HG03432 (cell line): ENCODE results near the gene ZFR.

ENCODE experiments used
- ATAC-seq: cut with Tn5 transposase; IDR thresholded peaks from one replicate; pipeline ENCODE4 v1.9.1; 2021; ENCODE audit warnings: mild to moderate bottlenecking, moderate library complexity; ENCODE audit not compliant: unreplicated experiment

Gene ZFR

GRCh38 chr5:32365623-32366022, 78.9 kb downstream of the ZFR start:
- no peak for ATAC-seq

GRCh38 chr5:32363030-32363429, 81.5 kb downstream of the ZFR start:
- no peak for ATAC-seq

GRCh38 chr5:32362527-32362926, 82.0 kb downstream of the ZFR start:
- no peak for ATAC-seq

- no peak for ATAC-seq
Observed at GRCh38 chr5:32360906-32361305, 83.6 kb downstream of the ZFR start.

GRCh38 chr5:32358611-32359010, 85.9 kb downstream of the ZFR start:
- no peak for ATAC-seq

- ATAC-seq: no peak
Observed at GRCh38 chr5:32357658-32358057, 86.9 kb downstream of the ZFR start.

GRCh38 chr5:32355686-32356085, 88.9 kb downstream of the ZFR start:
- ATAC-seq: no peak

GRCh38 chr5:32353420-32353819, 91.1 kb downstream of the ZFR start:
- no peak for ATAC-seq

GRCh38 chr5:32352685-32353084, 91.9 kb downstream of the ZFR start:
- ATAC-seq: no peak

- no peak for ATAC-seq
Observed at GRCh38 chr5:32346869-32347268, 97.7 kb downstream of the ZFR start.

- ATAC-seq: no peak
Observed at GRCh38 chr5:32343058-32343672, 101.4 kb downstream of the ZFR start.

GRCh38 chr5:32342656-32343055, 101.9 kb downstream of the ZFR start:
- ATAC-seq: no peak

- no peak for ATAC-seq
Observed at GRCh38 chr5:32339878-32340277, 104.7 kb downstream of the ZFR start.

- ATAC-seq: no peak
Observed at GRCh38 chr5:32339198-32339597, 105.3 kb downstream of the ZFR start.

GRCh38 chr5:32332966-32333365, 111.6 kb downstream of the ZFR start:
- no peak for ATAC-seq

GRCh38 chr5:32332361-32332760, 112.2 kb downstream of the ZFR start:
- no peak for ATAC-seq

- ATAC-seq: no peak
Observed at GRCh38 chr5:32331935-32332274, 112.6 kb downstream of the ZFR start.

GRCh38 chr5:32331217-32331934, 113.2 kb downstream of the ZFR start:
- no peak for ATAC-seq

GRCh38 chr5:32330126-32330971, 114.2 kb downstream of the ZFR start:
- no peak for ATAC-seq

- peak; percentile 83 for ATAC-seq
Observed at GRCh38 chr5:32329395-32329834, 115.1 kb downstream of the ZFR start.

GRCh38 chr5:32326216-32326772, 118.2 kb downstream of the ZFR start:
- ATAC-seq: no peak

- ATAC-seq: no peak
Observed at GRCh38 chr5:32325616-32326015, 118.9 kb downstream of the ZFR start.
